Neural cell (in vitro differentiated cells): ENCODE data around the gene RCAN3. TPM values are rescaled to one million over a fixed set of nuclear protein-coding genes. Genes with fewer than 3 reads are reported as not detected.

Experiments
- H2AFZ ChIP-seq: fragments of 200-600, 300-800 bp; sonication (generic), shearing (Covaris generic); 2 replicates; pipeline ENCODE4 v1.6.0; 2014; ENCODE audit warnings: low read depth, mild to moderate bottlenecking, antibody characterized with exemption, low read length, moderate library complexity
- H3F3A ChIP-seq: fragments of 200-600 bp; shearing (Covaris generic); 2 replicates; pipeline ENCODE4 v1.6.1; 2016; ENCODE audit warnings: mild to moderate bottlenecking, moderate library complexity, mixed read lengths, antibody characterized with exemption, low read length; ENCODE audit not compliant: insufficient read depth, poor library complexity, severe bottlenecking
- H3K27ac ChIP-seq: fragments of 200-600, 300-800 bp; sonication (generic), shearing (Covaris generic); 2 replicates; pipeline ENCODE4 v1.5.1; 2014; ENCODE audit warnings: mild to moderate bottlenecking, low read length, moderate library complexity
- H3K27me3 ChIP-seq: fragments of 300-800, 200-600 bp; sonication (generic), shearing (Covaris generic); 2 replicates; pipeline ENCODE4 v1.6.0; 2014; ENCODE audit warnings: mild to moderate bottlenecking, low read depth, low read length, moderate library complexity; ENCODE audit not compliant: insufficient read depth
- H3K36me3 ChIP-seq: fragments of 300-800, 200-600 bp; sonication (generic), shearing (Covaris generic); 2 replicates; pipeline ENCODE4 v1.5.1; 2014; ENCODE audit warnings: mild to moderate bottlenecking, antibody characterized with exemption, low read length, moderate library complexity; ENCODE audit not compliant: insufficient read depth
- H3K4me2 ChIP-seq: fragments of 300-800, 200-600 bp; sonication (generic), shearing (Covaris generic); 2 replicates; pipeline ENCODE4 v1.6.0; 2014; ENCODE audit warnings: mild to moderate bottlenecking, low read length
- H3K4me3 ChIP-seq: fragments of 300-800, 200-600 bp; sonication (generic), shearing (Covaris generic); 2 replicates; pipeline ENCODE4 v1.5.1; 2014; ENCODE audit warnings: mild to moderate bottlenecking, low read length, moderate library complexity
- H3K79me2 ChIP-seq: fragments of 200-600 bp; shearing (Covaris generic); replicated peaks from 2 replicates; pipeline ENCODE4 v1.6.0; 2014; ENCODE audit warnings: mild to moderate bottlenecking, low read length, moderate library complexity; ENCODE audit not compliant: insufficient read depth
- H3K9ac ChIP-seq: fragments of 300-800, 200-600 bp; sonication (generic), shearing (Covaris generic); 2 replicates; pipeline ENCODE4 v1.6.1; 2016; ENCODE audit warnings: mild to moderate bottlenecking, low read length, mixed read lengths
- H3K9me2 ChIP-seq: fragments of 200-600 bp; shearing (Covaris generic); 2 replicates; pipeline ENCODE4 v1.6.1; 2016; ENCODE audit warnings: mild to moderate bottlenecking, low read length, mixed read lengths; ENCODE audit not compliant: insufficient read depth
- H3K9me3 ChIP-seq: fragments of 200-600, 300-800 bp; sonication (generic), shearing (Covaris generic); 2 replicates; pipeline ENCODE4 v1.6.1; 2016; ENCODE audit warnings: mild to moderate bottlenecking, mixed run types, low read length, moderate library complexity, mixed read lengths
- H4K20me1 ChIP-seq: fragments of 200-600 bp; shearing (Covaris generic); 2 replicates; pipeline ENCODE4 v1.6.1; 2016; ENCODE audit warnings: mild to moderate bottlenecking, mixed run types; ENCODE audit not compliant: insufficient read depth
- EP300 ChIP-seq: fragments of 450-650 bp; conservative IDR thresholded peaks from 2 replicates; pipeline ENCODE4 v1.6.1; 2014; ENCODE audit warnings: antibody characterized with exemption, mild to moderate bottlenecking, moderate library complexity; ENCODE audit not compliant: poor library complexity, severe bottlenecking
- EZH2 ChIP-seq: fragments of 200-600, 300-800 bp; shearing (Covaris generic), sonication (generic); IDR thresholded peaks from 2 replicates; pipeline ENCODE4 v1.6.1; 2014; ENCODE audit warnings: antibody characterized with exemption, low read length, borderline replicate concordance, mild to moderate bottlenecking; ENCODE audit not compliant: insufficient read depth, poor library complexity, severe bottlenecking
- MXI1 ChIP-seq: fragments of 450-650 bp; conservative IDR thresholded peaks from 2 replicates; pipeline ENCODE4 v1.6.1; 2014; ENCODE audit warnings: antibody characterized with exemption, mild to moderate bottlenecking; ENCODE audit not compliant: poor library complexity, severe bottlenecking
- POLR2AphosphoS5 ChIP-seq: IDR thresholded peaks from 2 replicates; pipeline ENCODE4 v1.6.1; 2012
- RAD21 ChIP-seq: fragments of 450-650 bp; conservative IDR thresholded peaks from 2 replicates; pipeline ENCODE4 v1.6.1; 2014; ENCODE audit warnings: antibody characterized with exemption, mild to moderate bottlenecking, moderate library complexity
- SMC3 ChIP-seq: fragments of 450-650 bp; conservative IDR thresholded peaks from 2 replicates; pipeline ENCODE4 v1.6.1; 2014; ENCODE audit warnings: antibody characterized with exemption, mild to moderate bottlenecking, moderate library complexity; ENCODE audit not compliant: poor library complexity
- TAF1 ChIP-seq: IDR thresholded peaks from 2 replicates; pipeline ENCODE4 v1.6.1; 2012; ENCODE audit warnings: low read depth
- polyA plus RNA-seq: library from polyadenylated mRNA; depleted of rRNA; stranded (reverse); fragments of >200 nt; gene quantifications from 2 replicates; pipeline ENCODE4 v1.2.3, GENCODE V29; 2014
- TF ChIP-seq, protein P1 (sequence below): fragments of 450-650 bp; IDR thresholded peaks from 2 replicates; pipeline ENCODE4 v1.5.1; 2014; ENCODE audit warnings: antibody characterized with exemption, mild to moderate bottlenecking, moderate library complexity; ENCODE audit not compliant: poor library complexity, severe bottlenecking
- TF ChIP-seq, protein P2 (sequence below): IDR thresholded peaks from 2 replicates; pipeline ENCODE4 v1.6.1; 2012; ENCODE audit warnings: borderline replicate concordance

Gene RCAN3
- polyA plus RNA-seq, 1 donor from 2014 or later = 31.4 TPM

DNA sequence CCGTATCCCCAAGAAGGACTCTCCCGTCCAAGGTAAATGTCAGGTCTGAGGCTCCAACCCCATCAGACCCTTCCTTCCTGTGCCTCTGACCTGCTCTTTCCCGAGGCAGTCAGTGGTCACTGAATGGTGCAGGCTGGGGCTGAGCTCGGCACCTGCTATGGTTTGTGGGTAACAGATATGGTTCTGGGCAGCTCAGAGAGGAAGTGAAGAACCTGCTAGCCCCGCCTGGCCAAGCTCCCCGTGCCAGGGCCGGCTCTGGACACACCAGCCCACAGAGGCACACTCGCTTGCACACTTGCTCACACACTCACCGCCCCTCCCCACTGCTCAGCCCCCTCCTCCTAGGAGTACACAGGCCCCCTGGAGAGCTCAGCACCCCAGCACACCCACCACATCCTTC is 69.7 kb downstream of the RCAN3 start:
- H3K27ac ChIP-seq = no peak overlapping the region
- H3K9ac ChIP-seq = no peak overlapping the region
- no peaks in the 10 kb centered on the region for H3K27me3 ChIP-seq
- no peaks in the 10 kb centered on the region for H4K20me1 ChIP-seq
- no peaks in the 10 kb centered on the region for H3K9me2 ChIP-seq
- TF ChIP-seq, protein P1, sequence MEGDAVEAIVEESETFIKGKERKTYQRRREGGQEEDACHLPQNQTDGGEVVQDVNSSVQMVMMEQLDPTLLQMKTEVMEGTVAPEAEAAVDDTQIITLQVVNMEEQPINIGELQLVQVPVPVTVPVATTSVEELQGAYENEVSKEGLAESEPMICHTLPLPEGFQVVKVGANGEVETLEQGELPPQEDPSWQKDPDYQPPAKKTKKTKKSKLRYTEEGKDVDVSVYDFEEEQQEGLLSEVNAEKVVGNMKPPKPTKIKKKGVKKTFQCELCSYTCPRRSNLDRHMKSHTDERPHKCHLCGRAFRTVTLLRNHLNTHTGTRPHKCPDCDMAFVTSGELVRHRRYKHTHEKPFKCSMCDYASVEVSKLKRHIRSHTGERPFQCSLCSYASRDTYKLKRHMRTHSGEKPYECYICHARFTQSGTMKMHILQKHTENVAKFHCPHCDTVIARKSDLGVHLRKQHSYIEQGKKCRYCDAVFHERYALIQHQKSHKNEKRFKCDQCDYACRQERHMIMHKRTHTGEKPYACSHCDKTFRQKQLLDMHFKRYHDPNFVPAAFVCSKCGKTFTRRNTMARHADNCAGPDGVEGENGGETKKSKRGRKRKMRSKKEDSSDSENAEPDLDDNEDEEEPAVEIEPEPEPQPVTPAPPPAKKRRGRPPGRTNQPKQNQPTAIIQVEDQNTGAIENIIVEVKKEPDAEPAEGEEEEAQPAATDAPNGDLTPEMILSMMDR = no peak
- no peak for TF ChIP-seq EP300
- no peak overlapping the region for H2AFZ ChIP-seq
- H3K36me3 ChIP-seq = no peaks in the 10 kb centered on the region
- H3K79me2 ChIP-seq = no peaks in the 10 kb centered on the region
- H3K4me2 ChIP-seq = no peak overlapping the region
- H3K4me3 ChIP-seq = no peak overlapping the region
- no peaks in the 10 kb centered on the region for H3F3A ChIP-seq
- no peaks in the 10 kb centered on the region for H3K9me3 ChIP-seq

DNA sequence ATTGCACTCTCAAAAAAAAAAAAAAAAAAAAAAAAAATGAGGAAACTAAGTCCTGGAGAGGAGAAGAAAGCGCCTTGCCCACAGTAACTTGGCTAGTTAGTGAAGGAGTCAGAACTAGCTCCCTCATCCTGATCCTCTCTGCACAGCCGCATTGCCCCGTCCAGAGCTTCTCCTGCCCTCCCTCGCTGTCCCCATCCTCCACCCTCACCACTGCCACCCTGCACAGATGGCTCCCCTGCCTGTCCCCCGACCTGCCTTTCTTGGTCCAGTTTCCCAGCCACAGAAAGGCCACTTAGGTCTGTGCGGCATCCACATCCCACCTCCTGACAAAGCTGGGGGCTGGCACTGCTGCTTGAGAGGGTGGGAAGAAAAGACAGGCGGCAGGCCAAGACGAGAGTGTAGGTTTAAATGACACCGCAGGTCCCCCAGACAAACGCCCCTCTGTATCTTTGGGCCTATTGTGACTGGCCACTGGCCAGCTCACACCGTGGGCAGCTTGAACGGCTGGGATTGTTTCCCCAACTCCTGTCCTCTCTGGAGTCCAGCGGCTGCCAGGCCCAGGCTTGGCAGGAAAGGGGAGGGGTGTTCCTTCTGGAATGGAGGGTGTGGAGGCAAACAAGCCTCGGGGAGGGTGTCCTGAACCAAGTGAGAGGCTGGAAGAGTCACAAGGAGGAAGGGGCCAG is 73.4 kb downstream of the RCAN3 start:
- no peaks in the 10 kb centered on the region for H3F3A ChIP-seq
- H2AFZ ChIP-seq = no peak overlapping the region
- no peaks in the 10 kb centered on the region for H3K27me3 ChIP-seq
- TF ChIP-seq RAD21 = no peak
- TF ChIP-seq TAF1 = no peak
- TF ChIP-seq SMC3 = no peak
- TF ChIP-seq MXI1 = no peak
- TF ChIP-seq EZH2 = no peak
- TF ChIP-seq POLR2AphosphoS5 = no peak
- TF ChIP-seq, protein P2, sequence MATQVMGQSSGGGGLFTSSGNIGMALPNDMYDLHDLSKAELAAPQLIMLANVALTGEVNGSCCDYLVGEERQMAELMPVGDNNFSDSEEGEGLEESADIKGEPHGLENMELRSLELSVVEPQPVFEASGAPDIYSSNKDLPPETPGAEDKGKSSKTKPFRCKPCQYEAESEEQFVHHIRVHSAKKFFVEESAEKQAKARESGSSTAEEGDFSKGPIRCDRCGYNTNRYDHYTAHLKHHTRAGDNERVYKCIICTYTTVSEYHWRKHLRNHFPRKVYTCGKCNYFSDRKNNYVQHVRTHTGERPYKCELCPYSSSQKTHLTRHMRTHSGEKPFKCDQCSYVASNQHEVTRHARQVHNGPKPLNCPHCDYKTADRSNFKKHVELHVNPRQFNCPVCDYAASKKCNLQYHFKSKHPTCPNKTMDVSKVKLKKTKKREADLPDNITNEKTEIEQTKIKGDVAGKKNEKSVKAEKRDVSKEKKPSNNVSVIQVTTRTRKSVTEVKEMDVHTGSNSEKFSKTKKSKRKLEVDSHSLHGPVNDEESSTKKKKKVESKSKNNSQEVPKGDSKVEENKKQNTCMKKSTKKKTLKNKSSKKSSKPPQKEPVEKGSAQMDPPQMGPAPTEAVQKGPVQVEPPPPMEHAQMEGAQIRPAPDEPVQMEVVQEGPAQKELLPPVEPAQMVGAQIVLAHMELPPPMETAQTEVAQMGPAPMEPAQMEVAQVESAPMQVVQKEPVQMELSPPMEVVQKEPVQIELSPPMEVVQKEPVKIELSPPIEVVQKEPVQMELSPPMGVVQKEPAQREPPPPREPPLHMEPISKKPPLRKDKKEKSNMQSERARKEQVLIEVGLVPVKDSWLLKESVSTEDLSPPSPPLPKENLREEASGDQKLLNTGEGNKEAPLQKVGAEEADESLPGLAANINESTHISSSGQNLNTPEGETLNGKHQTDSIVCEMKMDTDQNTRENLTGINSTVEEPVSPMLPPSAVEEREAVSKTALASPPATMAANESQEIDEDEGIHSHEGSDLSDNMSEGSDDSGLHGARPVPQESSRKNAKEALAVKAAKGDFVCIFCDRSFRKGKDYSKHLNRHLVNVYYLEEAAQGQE = no peak
- no peak for TF ChIP-seq EP300
- TF ChIP-seq, protein P1 = no peak
- H4K20me1 ChIP-seq = no peaks in the 10 kb centered on the region
- no peak overlapping the region for H3K9ac ChIP-seq
- H3K4me3 ChIP-seq = no peak overlapping the region
- no peaks in the 10 kb centered on the region for H3K36me3 ChIP-seq
- no peaks in the 10 kb centered on the region for H3K79me2 ChIP-seq
- H3K9me2 ChIP-seq = no peaks in the 10 kb centered on the region
- no peak overlapping the region for H3K27ac ChIP-seq
- H3K9me3 ChIP-seq = no peaks in the 10 kb centered on the region
- no peak overlapping the region for H3K4me2 ChIP-seq
